ENCODE results near the gene ZFP90. TPM values are rescaled to one million over a fixed set of nuclear protein-coding genes. Genes with fewer than 3 reads are reported as not detected.

Gene ZFP90
- total and polyA plus RNA-seq, 9 of the 15 experiments (the other 6 are each of a cell fraction or from before 2014, with no cell fraction given) = 0.66 to 2.9 (median 2.3) TPM

- intact Hi-C loops (cut with micrococcal nuclease) = no loop called here
- Histone ChIP-seq H3K9me3 (replicated peaks; ENCODE audit: control insufficient read depth, insufficient read depth, low read depth, low read length) (no peaks in the 10 kb centered on the region), H4K20me1 (replicated peaks; ENCODE audit: control insufficient read depth, insufficient read depth, low read length) (no peaks in the 10 kb centered on the region), H3K9me1 (ENCODE audit: control insufficient read depth, insufficient read depth, low read length) (no peaks in the 10 kb centered on the region), H3K4me1 (replicated peaks in 1 of 2; ENCODE audit: control insufficient read depth in 2 of 2, insufficient read depth in 2 of 2, low read length in 2 of 2) (no peaks in the 10 kb centered on the region), H3K27me3 (ENCODE audit: control insufficient read depth in 2 of 2, insufficient read depth in 2 of 2, low read length in 2 of 2) (peaks cover 0 to 26% of the 10 kb centered on the region in 2 experiments; a peak in 3 of 5 replicates), H3K36me3 (ENCODE audit: control insufficient read depth, insufficient read depth, low read length) (no peaks in the 10 kb centered on the region), H2AFZ (ENCODE audit: low read depth, low read length) (no peak overlapping the region), H3K79me2 (ENCODE audit: control insufficient read depth, insufficient read depth, low read length) (no peaks in the 10 kb centered on the region), H3K4me3 (no peak overlapping the region), H3K27ac (ENCODE audit: extremely low read depth, low read depth, low read length) (no peak overlapping the region), H3K9ac (ENCODE audit: insufficient read depth in 1 of 2, low read depth in 2 of 2, low read length in 2 of 2) (no peak overlapping the region), H3K4me2 (ENCODE audit: insufficient read depth, low read length) (no peak overlapping the region)
- ChIA-PET CTCF (ENCODE audit: low intra/inter-chr PET ratio) (no interaction called here), POLR2A (no interaction called here)
- no TSS peak for BruUV-seq (replicated peaks)
- in situ Hi-C loops (cut with MboI) = no loop called here
- TF ChIP-seq ZBTB12 (CRISPR knock-in tag; IDR thresholded peaks at IDR 0.05) = no peak
- TF ChIP-seq TAF15 (IDR thresholded peaks at IDR 0.05; ENCODE audit: low read depth, low read length) = no peak
- no peak for TF ChIP-seq LCOR (CRISPR knock-in tag; IDR thresholded peaks at IDR 0.05)
- TF ChIP-seq ZBTB26 (CRISPR knock-in tag; IDR thresholded peaks at IDR 0.05) = no peak
- TF ChIP-seq ARHGAP35 (IDR thresholded peaks at IDR 0.05; ENCODE audit: partially characterized antibody) = no peak
- no peak for TF ChIP-seq KDM1A (IDR thresholded peaks at IDR 0.05)
- TF ChIP-seq E2F5 (CRISPR knock-in tag; IDR thresholded peaks at IDR 0.05) = no peak
- no peak for TF ChIP-seq PRPF4 (IDR thresholded peaks at IDR 0.05; ENCODE audit: insufficient read depth, low read depth, low read length, poor library complexity, severe bottlenecking)
- no peak for TF ChIP-seq ZZZ3 (IDR thresholded peaks at IDR 0.05)
- no peak for TF ChIP-seq DACH1 (IDR thresholded peaks at IDR 0.05; ENCODE audit: partially characterized antibody)
- TF ChIP-seq MEF2D (tag; conservative IDR thresholded peaks at IDR 0.05; ENCODE audit: low read depth) = no peak
- no peak for TF ChIP-seq HEY1 (CRISPR knock-in tag; IDR thresholded peaks at IDR 0.05; ENCODE audit: borderline replicate concordance)
- TF ChIP-seq CBX8 (IDR thresholded peaks at IDR 0.05; ENCODE audit: borderline replicate concordance, extremely low read depth, low read depth, low read length, poor library complexity, severe bottlenecking) = no peak
- WGBS (ENCODE audit: insufficient coverage, low coverage, missing lambda C conversion rate) = 0% methylated on average over 4 of the region's 6 CpGs
- FAIRE-seq (no peak), ATAC-seq (no peak), DNase-seq (ENCODE audit: extremely low read depth in 1 of 4, low spot score in 3 of 4) (no peak)
These were observed 46.3 kb upstream of the ZFP90 start for GRCh38 chr16:68492543-68493411.

Measured in K562 (cell line).